GM12875 (cell line): Measurements from ENCODE around the gene ZFP1.
"Not testable (repeated sequence)": the region's sequence is repeated elsewhere in the genome, so short reads cannot be mapped to it uniquely, and the experiment has no call there.

Experiments
- H3K4me3 ChIP-seq: one replicate; pipeline ENCODE4 v1.5.1; 2011; ENCODE audit warnings: low read depth, low read length, control low read depth
- TF ChIP-seq, protein P1 (sequence below): IDR thresholded peaks from 2 replicates; pipeline ENCODE4 v1.5.1; 2011; ENCODE audit warnings: low read depth, mild to moderate bottlenecking, control low read depth, inconsistent platforms, low read length, moderate library complexity, borderline replicate concordance; ENCODE audit not compliant: insufficient read depth

ZFP1 gene

DNA sequence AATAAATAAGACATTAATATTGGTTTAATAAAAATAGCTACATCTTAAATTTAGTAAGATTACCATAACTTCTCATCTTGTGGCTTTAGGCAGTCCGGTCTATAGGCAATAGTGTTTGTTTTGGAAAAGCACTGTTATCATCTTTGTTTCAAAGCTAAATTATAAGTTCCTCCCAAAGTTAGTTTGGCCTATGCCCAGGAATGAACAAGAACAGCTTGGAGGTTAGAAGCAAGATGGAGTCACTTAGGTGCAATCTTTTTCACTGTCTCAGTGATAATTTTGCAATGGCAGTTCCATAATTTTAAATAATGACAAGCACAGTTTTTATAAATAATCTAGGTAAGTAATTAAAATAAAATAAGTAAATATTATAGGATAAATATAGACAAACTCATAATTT, 25.7 kb upstream of the ZFP1 start:
- TF ChIP-seq, protein P1, sequence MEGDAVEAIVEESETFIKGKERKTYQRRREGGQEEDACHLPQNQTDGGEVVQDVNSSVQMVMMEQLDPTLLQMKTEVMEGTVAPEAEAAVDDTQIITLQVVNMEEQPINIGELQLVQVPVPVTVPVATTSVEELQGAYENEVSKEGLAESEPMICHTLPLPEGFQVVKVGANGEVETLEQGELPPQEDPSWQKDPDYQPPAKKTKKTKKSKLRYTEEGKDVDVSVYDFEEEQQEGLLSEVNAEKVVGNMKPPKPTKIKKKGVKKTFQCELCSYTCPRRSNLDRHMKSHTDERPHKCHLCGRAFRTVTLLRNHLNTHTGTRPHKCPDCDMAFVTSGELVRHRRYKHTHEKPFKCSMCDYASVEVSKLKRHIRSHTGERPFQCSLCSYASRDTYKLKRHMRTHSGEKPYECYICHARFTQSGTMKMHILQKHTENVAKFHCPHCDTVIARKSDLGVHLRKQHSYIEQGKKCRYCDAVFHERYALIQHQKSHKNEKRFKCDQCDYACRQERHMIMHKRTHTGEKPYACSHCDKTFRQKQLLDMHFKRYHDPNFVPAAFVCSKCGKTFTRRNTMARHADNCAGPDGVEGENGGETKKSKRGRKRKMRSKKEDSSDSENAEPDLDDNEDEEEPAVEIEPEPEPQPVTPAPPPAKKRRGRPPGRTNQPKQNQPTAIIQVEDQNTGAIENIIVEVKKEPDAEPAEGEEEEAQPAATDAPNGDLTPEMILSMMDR = no peak
- no peak overlapping the region for H3K4me3 ChIP-seq

DNA sequence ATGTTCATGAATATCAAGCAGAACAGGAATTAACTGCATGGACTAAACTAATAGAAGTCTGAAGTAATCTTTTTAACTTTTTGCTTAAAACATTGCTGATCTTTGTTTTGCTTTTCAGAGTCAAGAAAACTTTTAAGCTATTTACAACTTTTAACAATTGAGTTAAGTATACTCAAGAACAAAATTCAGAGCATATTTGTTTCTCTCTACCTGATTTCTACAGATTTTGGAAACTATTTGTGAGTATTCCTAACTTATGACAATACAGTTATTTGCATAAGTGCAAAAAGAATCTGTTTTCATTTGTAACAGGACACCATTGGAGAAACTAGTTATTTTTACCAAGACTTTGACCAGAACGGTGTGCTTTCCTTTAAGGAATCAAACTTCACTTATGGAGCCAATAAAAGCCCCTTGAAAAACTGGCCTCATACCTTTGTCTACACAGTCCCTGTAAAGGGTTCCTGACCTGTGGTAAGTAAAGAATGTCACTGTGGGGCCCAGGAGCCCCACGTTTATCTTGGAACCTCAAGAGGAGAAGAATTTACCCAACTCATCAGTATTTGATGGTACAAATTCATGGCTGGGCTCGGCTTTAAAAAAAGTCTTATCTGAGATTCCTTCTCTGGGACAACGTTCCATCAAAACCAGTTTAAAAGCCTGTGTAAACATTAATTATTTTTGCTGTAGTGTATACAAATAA, 20.5 kb upstream of the ZFP1 start:
- no peak overlapping the region for H3K4me3 ChIP-seq
- TF ChIP-seq, protein P1 = no peak

DNA sequence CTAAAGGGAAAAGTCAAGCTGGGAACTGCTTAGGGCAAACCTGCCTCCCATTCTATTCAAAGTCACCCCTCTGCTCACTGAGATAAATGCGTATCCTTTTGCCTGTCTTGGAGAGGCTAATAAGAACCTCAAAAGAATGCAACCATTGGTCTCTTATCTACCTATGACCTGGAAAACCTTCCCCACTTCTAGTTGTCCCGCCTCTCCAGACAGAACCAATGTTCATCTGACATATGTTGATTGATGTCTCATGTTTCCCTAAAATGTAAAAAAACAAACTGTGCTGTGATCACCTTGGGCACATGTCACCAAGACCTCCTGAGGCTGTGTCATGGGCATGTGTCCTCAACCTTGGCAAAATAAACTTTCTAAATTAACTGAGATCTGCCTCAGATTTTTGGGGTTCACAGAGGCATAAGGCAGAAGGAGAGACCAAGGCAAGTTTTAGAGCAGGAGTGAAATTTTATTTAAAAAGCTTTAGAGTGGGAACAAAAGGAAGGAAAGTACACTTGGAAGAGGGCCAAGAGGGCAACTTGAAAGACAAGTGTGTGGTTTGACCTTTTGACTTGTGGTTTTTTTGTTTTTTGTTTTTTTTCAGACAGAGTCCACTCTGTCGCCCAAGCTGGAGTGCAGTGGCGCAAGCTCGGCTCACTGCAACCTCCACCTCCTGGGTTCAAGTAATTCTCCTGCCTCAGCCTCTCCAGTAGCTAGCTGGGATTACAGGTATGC, 18.7 kb upstream of the ZFP1 start:
- H3K4me3 ChIP-seq = not testable (repeated sequence)

DNA sequence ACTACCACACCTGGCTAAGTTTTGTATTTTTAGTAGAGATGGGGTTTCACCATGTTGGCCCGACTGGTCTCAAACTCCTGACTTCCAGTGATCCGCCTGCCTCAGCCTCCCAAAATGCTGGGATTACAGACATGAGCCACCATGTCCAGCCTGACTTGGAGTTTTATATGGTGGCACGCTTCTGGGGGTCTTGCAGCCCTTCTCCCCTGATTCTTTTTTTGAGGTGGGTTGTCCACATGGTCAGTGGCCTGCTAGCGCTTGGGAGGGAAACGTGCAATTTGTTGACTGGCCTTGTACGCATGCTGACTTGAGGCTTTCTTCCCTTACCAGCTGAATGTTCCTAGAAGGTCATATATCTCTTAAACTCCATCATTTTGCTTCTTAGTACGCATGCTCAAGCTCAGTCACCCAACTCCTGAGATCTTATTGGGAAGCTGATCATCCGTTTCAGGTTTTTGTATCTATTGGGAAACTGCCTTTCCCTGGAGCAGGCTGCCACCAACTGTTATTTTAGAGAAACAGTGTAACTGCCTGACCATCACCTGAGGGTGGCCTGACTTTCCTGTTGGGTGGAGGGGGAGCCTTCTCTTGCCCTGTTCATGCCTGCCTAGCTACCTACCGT, 18.1 kb upstream of the ZFP1 start:
- TF ChIP-seq, protein P1 = no peak

DNA sequence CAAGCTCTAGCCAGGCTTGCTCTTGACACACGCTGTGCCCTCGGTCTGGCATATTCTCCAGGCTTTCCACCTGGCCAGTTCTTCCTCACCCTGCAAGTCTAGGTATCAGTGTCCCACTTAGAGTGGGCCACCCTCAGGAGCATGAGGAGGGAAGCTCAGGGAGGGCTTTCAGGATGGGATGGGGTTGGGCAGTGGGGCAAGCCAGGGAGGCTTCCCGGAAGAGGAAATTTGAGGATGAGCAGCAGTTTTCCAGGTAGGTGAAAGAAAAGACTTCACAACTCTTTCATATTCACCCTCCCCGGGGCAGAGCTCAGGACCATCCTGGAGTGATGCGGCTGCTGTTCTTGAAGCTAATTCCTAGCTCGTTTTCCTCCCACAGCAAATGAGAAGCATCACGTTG, 17.2 kb upstream of the ZFP1 start:
- no peak overlapping the region for H3K4me3 ChIP-seq
- TF ChIP-seq, protein P1 = no peak

More for the DNA sequence above, 18.1 kb upstream of the ZFP1 start:
- H3K4me3 ChIP-seq = no peak overlapping the region

- no peak overlapping the region for H3K4me3 ChIP-seq
- TF ChIP-seq, protein P1 = no peak
These were observed 10.1 kb upstream of the ZFP1 start for GRCh38 chr16:75138233-75138632.

DNA sequence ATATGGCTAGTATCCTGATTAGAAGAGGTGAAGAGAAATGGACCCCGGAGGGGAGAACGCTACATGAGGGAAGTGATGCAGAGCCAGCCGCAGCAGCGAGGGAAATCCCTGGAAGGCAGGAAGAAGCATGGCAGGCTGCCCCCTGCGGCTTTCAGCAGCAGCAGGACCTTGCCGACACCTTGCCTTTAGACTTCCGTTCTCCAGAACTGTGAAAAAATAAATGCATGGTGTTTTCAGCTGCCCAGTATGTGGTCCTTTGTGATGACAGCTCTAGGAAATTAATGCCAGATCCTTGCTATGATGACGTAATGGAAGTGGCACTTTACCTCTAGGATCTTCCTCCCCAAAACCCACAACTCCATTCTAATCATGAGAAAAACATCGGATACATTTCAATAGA, 9.7 kb upstream of the ZFP1 start:
- TF ChIP-seq, protein P1 = no peak
- no peak overlapping the region for H3K4me3 ChIP-seq
